ENCODE data around the gene F12.

- TF ChIP-seq EZH2 (IDR thresholded peaks at IDR 0.05) (no peak), CTCF (IDR thresholded peaks at IDR 0.05) (no peak), EZH2phosphoT487 (IDR thresholded peaks at IDR 0.05) (no peak)
These were observed 15.4 kb downstream of the F12 start for GRCh38 chr5:177393990-177394389.

All from neural progenitor cell (in vitro differentiated cells).